DMS114 treated with DMSO at 0.1 percent for 48 hours (cell line): ENCODE measurements around the gene AP1S3.
"Not testable (repeated sequence)": the region's sequence is repeated elsewhere in the genome, so short reads cannot be mapped to it uniquely, and the experiment has no call there.

Experiments
- DNase-seq: peaks from one replicate; lab custom pipeline; 2025; ENCODE audit not compliant: unreplicated experiment; lab: John Stamatoyannopoulos, UW

AP1S3 gene

GRCh38 chr2:223854741-223855140 is 17.4 kb upstream of the AP1S3 start:
- DNase-seq: no peak

GRCh38 chr2:223853425-223853837 is 16.0 kb upstream of the AP1S3 start:
- no peak for DNase-seq

GRCh38 chr2:223852281-223852795 is 15.0 kb upstream of the AP1S3 start:
- no peak for DNase-seq

- DNase-seq: no peak
Measured at GRCh38 chr2:223847410-223847809, 10.0 kb upstream of the AP1S3 start.

GRCh38 chr2:223846515-223846914 is 9.1 kb upstream of the AP1S3 start:
- DNase-seq: no peak

GRCh38 chr2:223841436-223842190 is 4.2 kb upstream of the AP1S3 start:
- DNase-seq: no peak

- no peak for DNase-seq
Measured at GRCh38 chr2:223835701-223836532, 1.5 kb downstream of the AP1S3 start.

GRCh38 chr2:223834431-223834830 is 3.0 kb downstream of the AP1S3 start:
- DNase-seq: no peak

GRCh38 chr2:223832241-223832903 is 5.0 kb downstream of the AP1S3 start:
- no peak for DNase-seq

- no peak for DNase-seq
Measured at GRCh38 chr2:223829128-223829527, 8.3 kb downstream of the AP1S3 start.

GRCh38 chr2:223828314-223828713 is 9.1 kb downstream of the AP1S3 start:
- DNase-seq: no peak

GRCh38 chr2:223826995-223827394 is 10.4 kb downstream of the AP1S3 start:
- DNase-seq: no peak

- no peak for DNase-seq
Measured at GRCh38 chr2:223824301-223824700, 13.1 kb downstream of the AP1S3 start.

GRCh38 chr2:223822818-223823217 is 14.6 kb downstream of the AP1S3 start:
- DNase-seq: no peak

- no peak for DNase-seq
Measured at GRCh38 chr2:223820549-223820948, 16.8 kb downstream of the AP1S3 start.

- no peak for DNase-seq
Measured at GRCh38 chr2:223819891-223820290, 17.5 kb downstream of the AP1S3 start.

GRCh38 chr2:223815884-223816570 is 21.4 kb downstream of the AP1S3 start:
- no peak for DNase-seq

- DNase-seq: no peak
Measured at GRCh38 chr2:223815186-223815883, 22.0 kb downstream of the AP1S3 start.

- not testable (repeated sequence) for DNase-seq
Measured at GRCh38 chr2:223814764-223815163, 22.6 kb downstream of the AP1S3 start.

GRCh38 chr2:223813329-223813728 is 24.1 kb downstream of the AP1S3 start:
- no peak for DNase-seq
